Neural progenitor cell (in vitro differentiated cells): Measurements from ENCODE around the gene ZNF862.

Source experiments
- CTCF ChIP-seq: fragments of 200-600 bp; sonication (generic); IDR thresholded peaks from 2 replicates; pipeline ENCODE4 v1.5.1; 2017; ENCODE audit warnings: antibody characterized with exemption, mild to moderate bottlenecking
- EZH2 ChIP-seq: fragments of 200-600 bp; sonication (generic); IDR thresholded peaks from 2 replicates; pipeline ENCODE4 v1.6.1; 2017; ENCODE audit warnings: antibody characterized with exemption, mild to moderate bottlenecking, moderate library complexity
- EZH2phosphoT487 ChIP-seq: fragments of 200-600 bp; sonication (generic); IDR thresholded peaks from 2 replicates; pipeline ENCODE4 v1.6.1; 2017; ENCODE audit warnings: antibody characterized with exemption

GRCh38 chr7:149872419-149873073 is 34.4 kb downstream of the ZNF862 start:
- no peak for TF ChIP-seq EZH2
- peak; percentile 18 for TF ChIP-seq CTCF
- no peak for TF ChIP-seq EZH2phosphoT487
